Measurements from ENCODE around the gene NDUFB4. TPM values are rescaled to one million over a fixed set of nuclear protein-coding genes. Genes with fewer than 3 reads are reported as not detected.

NDUFB4 gene
- total RNA-seq, 1 donor from 2014 or later, result 556 TPM

DNA sequence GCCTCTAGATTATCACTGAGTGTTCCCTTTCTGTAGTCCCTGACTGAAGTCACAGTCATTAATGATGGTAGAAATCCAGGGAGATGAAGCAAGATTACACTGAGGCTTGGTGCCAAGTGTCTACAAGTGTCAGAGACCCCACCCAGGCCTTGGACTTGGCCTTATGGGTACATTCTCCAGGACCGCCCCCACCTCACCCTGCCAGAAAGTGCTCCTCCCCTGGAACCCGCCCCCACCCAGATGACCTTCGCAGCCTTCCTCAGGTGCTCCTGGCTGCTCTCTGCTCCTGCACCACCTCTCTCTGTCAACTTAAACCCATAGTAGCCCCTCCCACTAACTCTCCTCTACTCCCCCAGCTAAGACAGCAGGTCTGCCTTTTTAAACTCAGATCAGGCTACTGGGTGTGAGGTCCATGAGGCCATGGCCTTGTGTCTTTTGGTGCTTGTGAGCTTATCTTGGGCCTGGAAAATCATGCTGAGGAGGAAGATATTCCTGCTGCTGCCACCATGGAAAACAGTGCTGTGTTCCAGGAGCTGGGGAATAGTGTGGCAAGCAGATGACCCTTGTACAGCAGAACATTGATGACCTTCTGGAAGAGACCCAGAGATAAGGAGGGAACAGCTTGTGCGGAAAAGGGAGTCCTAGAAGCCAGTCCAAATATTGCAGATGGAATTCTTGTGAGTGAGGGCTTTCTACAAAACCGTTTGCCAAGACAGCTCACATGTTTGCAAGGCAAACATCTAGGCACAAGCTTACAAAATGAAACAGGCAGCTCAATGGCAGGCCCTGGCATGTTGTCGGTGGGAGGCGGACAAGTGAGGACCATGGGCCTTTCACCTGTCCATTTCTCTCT, 40.3 kb upstream of the NDUFB4 start:
- no peaks in the 10 kb centered on the region for H3K36me3 ChIP-seq
- TF ChIP-seq, protein P1, sequence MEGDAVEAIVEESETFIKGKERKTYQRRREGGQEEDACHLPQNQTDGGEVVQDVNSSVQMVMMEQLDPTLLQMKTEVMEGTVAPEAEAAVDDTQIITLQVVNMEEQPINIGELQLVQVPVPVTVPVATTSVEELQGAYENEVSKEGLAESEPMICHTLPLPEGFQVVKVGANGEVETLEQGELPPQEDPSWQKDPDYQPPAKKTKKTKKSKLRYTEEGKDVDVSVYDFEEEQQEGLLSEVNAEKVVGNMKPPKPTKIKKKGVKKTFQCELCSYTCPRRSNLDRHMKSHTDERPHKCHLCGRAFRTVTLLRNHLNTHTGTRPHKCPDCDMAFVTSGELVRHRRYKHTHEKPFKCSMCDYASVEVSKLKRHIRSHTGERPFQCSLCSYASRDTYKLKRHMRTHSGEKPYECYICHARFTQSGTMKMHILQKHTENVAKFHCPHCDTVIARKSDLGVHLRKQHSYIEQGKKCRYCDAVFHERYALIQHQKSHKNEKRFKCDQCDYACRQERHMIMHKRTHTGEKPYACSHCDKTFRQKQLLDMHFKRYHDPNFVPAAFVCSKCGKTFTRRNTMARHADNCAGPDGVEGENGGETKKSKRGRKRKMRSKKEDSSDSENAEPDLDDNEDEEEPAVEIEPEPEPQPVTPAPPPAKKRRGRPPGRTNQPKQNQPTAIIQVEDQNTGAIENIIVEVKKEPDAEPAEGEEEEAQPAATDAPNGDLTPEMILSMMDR (IDR thresholded peaks at IDR 0.05; ENCODE audit: borderline replicate concordance), result peak; percentile 17
- no peaks in the 10 kb centered on the region for H3K9me3 ChIP-seq (replicated peaks)
- no peak overlapping the region for H3K4me3 ChIP-seq
- intact Hi-C loops (cut with micrococcal nuclease), result loop anchor here (10.0 kb wide), 1 partner anchor 51 kb away; no protein-coding TSS in a partner anchor
- peak; percentile 49 for DNase-seq
- H3K27ac ChIP-seq (replicated peaks), result peak overlapping the region; percentile 94
- H3K27me3 ChIP-seq (ENCODE audit: low read depth), result no peaks in the 10 kb centered on the region
- H3K4me1 ChIP-seq, result peaks cover 92% of the 10 kb centered on the region

DNA sequence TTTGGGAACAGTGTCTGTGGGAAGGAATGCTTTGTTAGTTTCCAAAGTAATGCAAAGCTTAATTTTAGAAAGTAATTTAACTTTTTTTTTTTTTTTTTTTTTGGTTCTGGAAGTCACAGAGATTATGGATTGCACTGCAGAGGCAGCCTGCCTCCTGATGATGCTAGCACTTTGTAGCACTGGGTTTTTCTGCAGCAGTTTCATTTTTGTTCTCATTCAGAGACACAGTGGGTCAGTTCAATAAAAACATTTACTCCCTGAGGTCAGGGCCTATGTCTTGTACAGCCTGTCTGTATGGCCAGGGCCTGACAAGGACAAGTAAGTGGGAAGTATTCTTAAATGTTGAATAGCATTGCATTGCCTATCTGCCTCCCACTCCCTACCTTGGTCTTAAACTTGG, 39.0 kb upstream of the NDUFB4 start:
- H3K4me3 ChIP-seq, result no peak overlapping the region
- no peaks in the 10 kb centered on the region for H3K36me3 ChIP-seq
- H3K4me1 ChIP-seq, result peaks cover 83% of the 10 kb centered on the region
- intact Hi-C loops (cut with micrococcal nuclease), result loop anchor here (10.0 kb wide), 1 partner anchor 52 kb away; no protein-coding TSS in a partner anchor
- TF ChIP-seq, protein P1 (IDR thresholded peaks at IDR 0.05; ENCODE audit: borderline replicate concordance), result no peak
- H3K27ac ChIP-seq (replicated peaks), result peak overlapping the region; percentile 94
- H3K9me3 ChIP-seq (replicated peaks), result no peaks in the 10 kb centered on the region
- DNase-seq, result no peak
- no peaks in the 10 kb centered on the region for H3K27me3 ChIP-seq (ENCODE audit: low read depth)

DNA sequence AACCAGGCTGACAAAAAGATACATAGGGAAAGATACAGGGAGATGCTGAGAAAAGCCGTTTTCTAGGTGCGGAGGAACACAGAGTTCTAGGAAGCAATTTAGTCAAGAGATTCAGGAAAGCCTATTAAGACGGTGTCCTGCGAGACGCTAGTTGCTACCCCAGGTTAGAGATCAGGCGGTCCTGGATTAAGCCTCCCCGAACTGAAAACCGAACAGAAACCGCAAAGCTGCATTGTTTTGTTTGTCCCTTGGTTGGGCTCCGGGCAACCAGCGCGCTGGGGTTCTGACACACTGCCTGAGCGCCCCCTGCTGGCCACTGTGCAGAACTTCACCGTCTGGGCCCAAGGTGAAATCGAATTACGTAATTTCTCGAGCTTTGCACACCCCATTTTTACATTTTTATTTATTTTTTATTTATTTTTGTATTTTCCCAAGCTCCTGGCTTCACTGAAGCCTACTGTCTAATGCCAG, 37.3 kb upstream of the NDUFB4 start:
- Histone ChIP-seq H3K4me3 (peak overlapping the region; percentile 65), H3K36me3 (no peaks in the 10 kb centered on the region), H3K9me3 (replicated peaks) (no peaks in the 10 kb centered on the region), H3K27ac (replicated peaks) (peak overlapping the region; percentile 94), H3K4me1 (peaks cover 66% of the 10 kb centered on the region), H3K27me3 (ENCODE audit: low read depth) (no peaks in the 10 kb centered on the region)
- peak; percentile 88 for DNase-seq
- intact Hi-C loops (cut with micrococcal nuclease), result loop anchor here (10.0 kb wide), 1 partner anchor 54 kb away; no protein-coding TSS in a partner anchor
- TF ChIP-seq, protein P1 (IDR thresholded peaks at IDR 0.05; ENCODE audit: borderline replicate concordance), result peak; percentile 100

DNA sequence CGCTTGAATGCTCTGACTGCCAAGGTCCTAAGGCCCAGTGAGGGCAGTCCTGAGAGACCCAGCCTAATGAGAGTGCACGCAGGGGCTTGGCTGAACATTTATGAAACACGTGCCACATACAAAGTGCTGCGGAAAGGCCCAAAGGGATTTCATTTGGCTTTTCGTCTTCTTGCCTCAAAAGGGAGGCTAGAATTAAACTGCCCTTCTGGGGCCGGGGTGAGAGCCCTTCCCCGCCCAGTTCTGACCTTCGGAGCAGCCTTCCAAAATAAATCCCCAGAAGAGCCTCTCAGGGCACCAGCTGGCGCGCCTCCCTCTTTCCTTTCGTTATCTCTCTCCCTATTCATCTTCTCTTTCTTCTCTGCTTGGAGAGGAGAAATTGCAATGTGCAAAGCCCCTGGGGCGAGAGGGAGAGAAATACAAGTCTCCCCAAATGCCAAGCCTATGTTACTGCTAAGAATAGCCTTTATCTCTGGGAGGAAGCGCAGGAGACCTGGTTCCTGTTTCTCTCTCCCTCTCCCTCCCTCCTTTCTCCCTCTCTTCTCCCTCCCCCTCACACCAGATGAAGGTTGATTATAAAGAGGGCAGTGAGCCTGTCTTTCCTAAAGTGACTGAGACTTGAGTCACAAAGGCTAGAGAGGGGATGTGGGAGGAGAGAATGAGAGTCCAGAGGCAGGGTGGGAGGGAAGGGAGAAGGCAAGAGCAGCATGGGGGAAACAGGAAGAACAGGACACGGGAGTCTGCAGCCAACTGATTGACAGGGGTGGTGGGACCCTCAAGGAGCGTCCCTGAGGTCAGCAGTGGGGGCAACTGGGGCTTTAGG, 36.7 kb upstream of the NDUFB4 start:
- peak; percentile 54 for DNase-seq
- Histone ChIP-seq H3K27ac (replicated peaks) (peak overlapping the region; percentile 94), H3K4me3 (peak overlapping the region; percentile 65), H3K27me3 (ENCODE audit: low read depth) (no peaks in the 10 kb centered on the region), H3K4me1 (peaks cover 59% of the 10 kb centered on the region), H3K36me3 (no peaks in the 10 kb centered on the region), H3K9me3 (replicated peaks) (no peaks in the 10 kb centered on the region)
- TF ChIP-seq, protein P1 (IDR thresholded peaks at IDR 0.05; ENCODE audit: borderline replicate concordance), result peak; percentile 5
- intact Hi-C loops (cut with micrococcal nuclease), result loop anchor here (2.0 to 10.0 kb wide), 3 partner anchors 55 to 317 kb away; no protein-coding TSS in a partner anchor
